Measurements from ENCODE around the gene DNALI1.

DNA sequence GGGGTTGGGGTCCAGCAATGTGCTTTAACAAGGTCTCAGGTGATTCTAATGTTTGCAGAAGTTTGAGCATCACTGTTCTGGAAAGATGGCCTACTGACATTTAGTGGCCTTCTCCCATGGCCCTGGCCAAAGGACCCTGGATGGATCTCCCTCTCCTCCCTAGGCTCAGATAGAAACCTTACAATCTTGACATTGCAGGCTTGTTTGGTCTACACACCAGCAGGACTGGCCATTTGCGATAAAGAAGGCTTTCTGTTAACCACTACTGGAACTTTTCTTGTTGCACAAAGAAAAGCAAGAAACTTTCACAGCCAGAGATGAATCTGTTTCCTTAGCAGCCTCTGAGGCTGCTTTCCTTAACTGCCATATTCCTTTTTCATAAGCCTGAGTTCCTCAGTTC lies 6.2 kb downstream of the DNALI1 start:
- TF ChIP-seq POLR2AphosphoS5 (IDR thresholded peaks at IDR 0.05; ENCODE audit: low read length) (no peak), NFIC (IDR thresholded peaks at IDR 0.05; ENCODE audit: low read depth, low read length) (no peak), CTCF (IDR thresholded peaks at IDR 0.05 in 2 of 3, conservative IDR thresholded peaks at IDR 0.05 in 1 of 3; ENCODE audit: control insufficient read depth in 2 of 3, extremely low read depth in 1 of 3, insufficient read depth in 1 of 3, low read depth in 3 of 3, low read length in 3 of 3) (no peak), POLR2A (IDR thresholded peaks at IDR 0.05; ENCODE audit: low read depth, low read length) (no peak), PRDM15 (CRISPR knock-in tag; IDR thresholded peaks at IDR 0.05) (no peak), ATF3 (IDR thresholded peaks at IDR 0.05; ENCODE audit: borderline replicate concordance, extremely low read depth, low read depth, low read length) (no peak), NRF1 (conservative IDR thresholded peaks at IDR 0.05; ENCODE audit: low read depth, low read length) (no peak), YY1 (IDR thresholded peaks at IDR 0.05; ENCODE audit: low read depth, low read length) (no peak)
